Measurements from ENCODE around the gene HLA-DOB. TPM values are rescaled to one million over a fixed set of nuclear protein-coding genes. Genes with fewer than 3 reads are reported as not detected.

HLA-DOB gene
- total and polyA plus RNA-seq, 10 of the 15 experiments (the other 5 are each of a cell fraction or from before 2014, with no cell fraction given): 27.4 to 79.1 (median 37.0) TPM

DNA sequence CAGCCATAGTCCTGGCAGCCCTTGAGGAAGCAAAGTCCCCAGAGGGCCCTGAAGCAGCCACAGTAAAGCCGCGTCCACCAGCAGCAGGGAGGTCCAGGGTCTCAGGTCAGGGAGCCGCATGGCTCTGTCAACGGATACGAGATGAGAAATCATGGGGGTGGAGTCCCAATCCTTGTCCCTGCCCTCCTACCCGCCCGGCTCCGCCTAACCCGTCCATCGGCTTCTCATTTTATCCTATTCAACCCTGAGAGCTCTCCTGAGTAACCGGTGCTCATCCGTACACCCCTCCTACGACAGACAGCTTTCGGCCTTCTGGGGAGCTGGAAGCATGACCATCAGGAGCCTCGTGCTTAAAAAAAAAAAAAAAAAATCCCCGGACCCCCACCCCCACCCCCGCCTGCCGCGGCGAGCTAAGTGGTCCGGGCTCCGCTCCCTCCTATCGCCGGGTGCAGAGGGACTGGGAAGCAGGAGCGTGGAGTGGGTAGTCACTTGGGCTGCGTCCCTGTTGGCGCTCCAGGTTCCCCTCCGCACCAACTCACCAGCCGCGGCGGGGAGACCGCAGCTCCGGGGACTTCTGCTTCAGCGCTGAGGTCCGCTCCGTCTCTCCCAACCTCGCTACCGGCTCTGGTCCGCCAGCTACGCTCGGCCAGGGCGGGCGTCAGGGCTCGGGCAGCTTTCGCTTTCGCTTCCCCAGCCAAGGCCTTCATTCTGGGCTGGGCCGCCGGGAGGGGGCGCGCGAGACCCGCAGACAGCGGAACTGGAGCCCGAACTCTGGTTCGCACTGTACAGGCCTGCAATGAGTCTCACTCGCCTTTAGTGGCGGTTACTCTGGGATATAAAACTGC, 21.5 kb upstream of the HLA-DOB start, which contains the start of gene TAP2 (continued):
- TF ChIP-seq, protein P1, sequence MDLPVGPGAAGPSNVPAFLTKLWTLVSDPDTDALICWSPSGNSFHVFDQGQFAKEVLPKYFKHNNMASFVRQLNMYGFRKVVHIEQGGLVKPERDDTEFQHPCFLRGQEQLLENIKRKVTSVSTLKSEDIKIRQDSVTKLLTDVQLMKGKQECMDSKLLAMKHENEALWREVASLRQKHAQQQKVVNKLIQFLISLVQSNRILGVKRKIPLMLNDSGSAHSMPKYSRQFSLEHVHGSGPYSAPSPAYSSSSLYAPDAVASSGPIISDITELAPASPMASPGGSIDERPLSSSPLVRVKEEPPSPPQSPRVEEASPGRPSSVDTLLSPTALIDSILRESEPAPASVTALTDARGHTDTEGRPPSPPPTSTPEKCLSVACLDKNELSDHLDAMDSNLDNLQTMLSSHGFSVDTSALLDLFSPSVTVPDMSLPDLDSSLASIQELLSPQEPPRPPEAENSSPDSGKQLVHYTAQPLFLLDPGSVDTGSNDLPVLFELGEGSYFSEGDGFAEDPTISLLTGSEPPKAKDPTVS (IDR thresholded peaks at IDR 0.05; ENCODE audit: low read depth, low read length): no peak
- TF ChIP-seq, protein P2, sequence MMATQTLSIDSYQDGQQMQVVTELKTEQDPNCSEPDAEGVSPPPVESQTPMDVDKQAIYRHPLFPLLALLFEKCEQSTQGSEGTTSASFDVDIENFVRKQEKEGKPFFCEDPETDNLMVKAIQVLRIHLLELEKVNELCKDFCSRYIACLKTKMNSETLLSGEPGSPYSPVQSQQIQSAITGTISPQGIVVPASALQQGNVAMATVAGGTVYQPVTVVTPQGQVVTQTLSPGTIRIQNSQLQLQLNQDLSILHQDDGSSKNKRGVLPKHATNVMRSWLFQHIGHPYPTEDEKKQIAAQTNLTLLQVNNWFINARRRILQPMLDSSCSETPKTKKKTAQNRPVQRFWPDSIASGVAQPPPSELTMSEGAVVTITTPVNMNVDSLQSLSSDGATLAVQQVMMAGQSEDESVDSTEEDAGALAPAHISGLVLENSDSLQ (IDR thresholded peaks at IDR 0.05): no peak
- TF ChIP-seq PML (IDR thresholded peaks at IDR 0.05; ENCODE audit: low read length) (no peak), FOXK2 (IDR thresholded peaks at IDR 0.05) (no peak), POU2F2 (IDR thresholded peaks at IDR 0.05; ENCODE audit: borderline replicate concordance, low read depth, low read length) (peak; percentile 48; the same call in 2 of the 3 replicates), TAF1 (IDR thresholded peaks at IDR 0.05; ENCODE audit: borderline replicate concordance, low read depth, low read length) (peak; percentile 45; the same call in 1 of the 2 replicates), LARP7 (IDR thresholded peaks at IDR 0.05) (no peak; the same call in 1 of the 2 replicates), RELA (IDR thresholded peaks at IDR 0.05; ENCODE audit: borderline replicate concordance, partially characterized antibody) (peak; percentile 84), TCF7 (IDR thresholded peaks at IDR 0.05; ENCODE audit: borderline replicate concordance) (no peak), SMC3 (IDR thresholded peaks at IDR 0.05; ENCODE audit: borderline replicate concordance, low read length) (peak; percentile 91), YBX1 (IDR thresholded peaks at IDR 0.05) (no peak), HCFC1 (IDR thresholded peaks at IDR 0.05; ENCODE audit: low read length) (peak; percentile 41), RFX5 (IDR thresholded peaks at IDR 0.05; ENCODE audit: low read depth, low read length) (peak; percentile 86), NBN (IDR thresholded peaks at IDR 0.05) (peak; percentile 56; the same call in 1 of the 2 replicates), ZNF207 (IDR thresholded peaks at IDR 0.05; ENCODE audit: borderline replicate concordance) (peak; percentile 84), RCOR1 (conservative IDR thresholded peaks at IDR 0.05; ENCODE audit: low read depth, low read length) (no peak), STAT1 (conservative IDR thresholded peaks at IDR 0.05) (0 out of 2 replicates have a peak, but pooled peaks have one; percentile 66), RB1 (IDR thresholded peaks at IDR 0.05; ENCODE audit: borderline replicate concordance) (peak; percentile 79; the same call in 1 of the 2 replicates)
- TF ChIP-seq, protein P3, sequence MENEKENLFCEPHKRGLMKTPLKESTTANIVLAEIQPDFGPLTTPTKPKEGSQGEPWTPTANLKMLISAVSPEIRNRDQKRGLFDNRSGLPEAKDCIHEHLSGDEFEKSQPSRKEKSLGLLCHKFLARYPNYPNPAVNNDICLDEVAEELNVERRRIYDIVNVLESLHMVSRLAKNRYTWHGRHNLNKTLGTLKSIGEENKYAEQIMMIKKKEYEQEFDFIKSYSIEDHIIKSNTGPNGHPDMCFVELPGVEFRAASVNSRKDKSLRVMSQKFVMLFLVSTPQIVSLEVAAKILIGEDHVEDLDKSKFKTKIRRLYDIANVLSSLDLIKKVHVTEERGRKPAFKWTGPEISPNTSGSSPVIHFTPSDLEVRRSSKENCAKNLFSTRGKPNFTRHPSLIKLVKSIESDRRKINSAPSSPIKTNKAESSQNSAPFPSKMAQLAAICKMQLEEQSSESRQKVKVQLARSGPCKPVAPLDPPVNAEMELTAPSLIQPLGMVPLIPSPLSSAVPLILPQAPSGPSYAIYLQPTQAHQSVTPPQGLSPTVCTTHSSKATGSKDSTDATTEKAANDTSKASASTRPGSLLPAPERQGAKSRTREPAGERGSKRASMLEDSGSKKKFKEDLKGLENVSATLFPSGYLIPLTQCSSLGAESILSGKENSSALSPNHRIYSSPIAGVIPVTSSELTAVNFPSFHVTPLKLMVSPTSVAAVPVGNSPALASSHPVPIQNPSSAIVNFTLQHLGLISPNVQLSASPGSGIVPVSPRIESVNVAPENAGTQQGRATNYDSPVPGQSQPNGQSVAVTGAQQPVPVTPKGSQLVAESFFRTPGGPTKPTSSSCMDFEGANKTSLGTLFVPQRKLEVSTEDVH (IDR thresholded peaks at IDR 0.05; ENCODE audit: low read depth, partially characterized antibody): no peak
- TF ChIP-seq, protein P4, sequence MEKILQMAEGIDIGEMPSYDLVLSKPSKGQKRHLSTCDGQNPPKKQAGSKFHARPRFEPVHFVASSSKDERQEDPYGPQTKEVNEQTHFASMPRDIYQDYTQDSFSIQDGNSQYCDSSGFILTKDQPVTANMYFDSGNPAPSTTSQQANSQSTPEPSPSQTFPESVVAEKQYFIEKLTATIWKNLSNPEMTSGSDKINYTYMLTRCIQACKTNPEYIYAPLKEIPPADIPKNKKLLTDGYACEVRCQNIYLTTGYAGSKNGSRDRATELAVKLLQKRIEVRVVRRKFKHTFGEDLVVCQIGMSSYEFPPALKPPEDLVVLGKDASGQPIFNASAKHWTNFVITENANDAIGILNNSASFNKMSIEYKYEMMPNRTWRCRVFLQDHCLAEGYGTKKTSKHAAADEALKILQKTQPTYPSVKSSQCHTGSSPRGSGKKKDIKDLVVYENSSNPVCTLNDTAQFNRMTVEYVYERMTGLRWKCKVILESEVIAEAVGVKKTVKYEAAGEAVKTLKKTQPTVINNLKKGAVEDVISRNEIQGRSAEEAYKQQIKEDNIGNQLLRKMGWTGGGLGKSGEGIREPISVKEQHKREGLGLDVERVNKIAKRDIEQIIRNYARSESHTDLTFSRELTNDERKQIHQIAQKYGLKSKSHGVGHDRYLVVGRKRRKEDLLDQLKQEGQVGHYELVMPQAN (conservative IDR thresholded peaks at IDR 0.05): peak; percentile 55
- TF ChIP-seq, protein P5, sequence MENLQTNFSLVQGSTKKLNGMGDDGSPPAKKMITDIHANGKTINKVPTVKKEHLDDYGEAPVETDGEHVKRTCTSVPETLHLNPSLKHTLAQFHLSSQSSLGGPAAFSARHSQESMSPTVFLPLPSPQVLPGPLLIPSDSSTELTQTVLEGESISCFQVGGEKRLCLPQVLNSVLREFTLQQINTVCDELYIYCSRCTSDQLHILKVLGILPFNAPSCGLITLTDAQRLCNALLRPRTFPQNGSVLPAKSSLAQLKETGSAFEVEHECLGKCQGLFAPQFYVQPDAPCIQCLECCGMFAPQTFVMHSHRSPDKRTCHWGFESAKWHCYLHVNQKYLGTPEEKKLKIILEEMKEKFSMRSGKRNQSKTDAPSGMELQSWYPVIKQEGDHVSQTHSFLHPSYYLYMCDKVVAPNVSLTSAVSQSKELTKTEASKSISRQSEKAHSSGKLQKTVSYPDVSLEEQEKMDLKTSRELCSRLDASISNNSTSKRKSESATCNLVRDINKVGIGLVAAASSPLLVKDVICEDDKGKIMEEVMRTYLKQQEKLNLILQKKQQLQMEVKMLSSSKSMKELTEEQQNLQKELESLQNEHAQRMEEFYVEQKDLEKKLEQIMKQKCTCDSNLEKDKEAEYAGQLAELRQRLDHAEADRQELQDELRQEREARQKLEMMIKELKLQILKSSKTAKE (IDR thresholded peaks at IDR 0.05; ENCODE audit: low read depth, poor library complexity, severe bottlenecking): peak; percentile 26

Measured in GM12878 (cell line).